HG03521 (cell line): ENCODE results near the gene ZNF280A.
"Not testable (repeated sequence)": the region's sequence is repeated elsewhere in the genome, so short reads cannot be mapped to it uniquely, and the experiment has no call there.

ENCODE experiments used
- ATAC-seq: cut with Tn5 transposase; IDR thresholded peaks from one replicate; pipeline ENCODE4 v1.9.1; 2021; ENCODE audit warnings: mild to moderate bottlenecking, moderate library complexity; ENCODE audit not compliant: unreplicated experiment

ZNF280A gene

DNA sequence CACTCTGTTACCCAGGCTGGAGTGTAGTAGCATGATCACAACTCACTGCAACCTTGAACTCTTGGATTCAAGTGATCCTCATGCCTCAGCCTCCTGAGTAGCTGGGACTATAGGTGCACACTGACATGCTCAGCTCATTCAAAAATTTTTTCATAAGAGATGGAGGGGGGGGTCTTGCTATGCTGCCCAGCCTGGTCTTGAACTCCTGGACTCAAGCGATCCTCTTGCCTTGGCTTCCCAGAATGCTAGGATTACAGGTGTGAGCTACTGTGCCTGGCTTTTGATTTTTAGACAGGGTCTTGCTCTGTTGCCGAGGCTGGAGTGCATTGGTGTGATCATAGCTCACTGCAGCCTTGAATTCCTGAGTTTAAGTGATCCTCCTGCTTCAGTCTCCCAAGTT lies 25.0 kb upstream of the ZNF280A start:
- no peak for ATAC-seq

DNA sequence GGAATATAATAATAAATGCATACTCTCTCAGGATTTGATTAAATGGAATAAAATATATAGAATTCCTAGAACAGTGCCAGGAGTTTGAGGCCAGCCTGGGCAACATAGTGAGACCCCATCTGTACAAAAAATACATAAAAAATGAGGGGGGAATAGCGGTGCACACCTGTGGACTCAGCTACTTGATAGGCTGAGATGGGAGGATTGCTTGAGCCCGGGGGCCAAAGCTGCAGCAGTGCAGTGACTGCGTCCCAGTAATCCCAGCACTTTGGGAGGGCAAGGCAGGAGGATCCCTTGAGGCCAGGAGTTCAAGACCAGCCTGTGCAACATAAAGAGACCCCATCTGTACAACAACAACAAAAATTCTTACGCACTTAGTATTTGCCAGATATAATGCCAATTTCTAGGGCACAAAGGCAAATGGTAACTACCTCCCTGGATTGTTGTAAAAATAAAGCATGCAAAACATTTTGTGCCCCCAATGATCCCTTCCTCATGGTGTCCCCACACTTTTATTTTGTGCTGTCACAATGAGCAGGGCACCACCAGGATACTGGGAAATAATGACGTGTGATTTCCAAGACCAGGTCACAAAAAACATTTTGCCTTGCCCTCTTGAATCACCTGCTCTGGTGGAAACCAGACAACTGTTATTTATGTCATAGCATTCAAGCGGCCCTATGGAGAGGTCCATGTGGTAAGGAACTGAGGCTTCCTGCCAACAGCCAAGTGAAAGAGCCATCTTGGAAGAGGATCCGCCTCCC lies 18.3 kb upstream of the ZNF280A start:
- ATAC-seq: no peak

DNA sequence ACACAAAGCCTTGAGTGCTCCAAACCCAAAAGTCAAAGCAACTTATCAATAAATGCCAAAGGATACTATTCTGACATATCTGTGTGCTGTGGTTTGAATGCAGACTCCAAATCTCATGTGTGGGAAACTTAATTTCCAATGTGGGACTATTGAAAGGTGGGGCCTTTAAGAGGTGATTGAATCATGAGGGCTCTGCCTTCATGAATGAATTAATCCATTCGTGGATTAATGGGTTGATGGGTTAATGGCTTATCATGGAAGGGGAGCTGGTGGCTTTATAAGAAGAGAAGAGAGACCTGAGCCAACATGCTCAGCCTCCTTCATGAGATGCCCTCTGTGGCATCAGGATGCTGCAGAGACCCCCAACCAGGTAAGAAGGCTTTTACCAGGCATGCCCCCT lies 16.8 kb upstream of the ZNF280A start:
- ATAC-seq: no peak

DNA sequence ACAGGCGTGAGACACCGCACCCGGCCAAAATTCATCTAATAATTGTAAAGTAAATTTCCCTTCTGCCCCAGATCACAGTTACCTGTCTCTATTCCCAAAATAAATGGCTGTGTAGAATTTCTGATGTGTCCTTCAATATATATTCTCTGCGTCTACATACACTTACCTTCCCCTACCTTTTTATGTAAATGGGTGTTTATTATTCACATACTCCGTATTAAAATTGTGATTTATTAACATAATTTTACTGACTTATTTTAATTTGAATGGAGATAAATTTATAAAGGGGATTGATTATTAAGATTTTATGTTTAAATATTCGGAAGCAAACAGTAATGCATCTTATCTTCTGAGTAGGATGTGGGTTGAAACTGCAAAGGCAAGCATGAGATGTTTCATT lies 16.4 kb upstream of the ZNF280A start:
- ATAC-seq: no peak

DNA sequence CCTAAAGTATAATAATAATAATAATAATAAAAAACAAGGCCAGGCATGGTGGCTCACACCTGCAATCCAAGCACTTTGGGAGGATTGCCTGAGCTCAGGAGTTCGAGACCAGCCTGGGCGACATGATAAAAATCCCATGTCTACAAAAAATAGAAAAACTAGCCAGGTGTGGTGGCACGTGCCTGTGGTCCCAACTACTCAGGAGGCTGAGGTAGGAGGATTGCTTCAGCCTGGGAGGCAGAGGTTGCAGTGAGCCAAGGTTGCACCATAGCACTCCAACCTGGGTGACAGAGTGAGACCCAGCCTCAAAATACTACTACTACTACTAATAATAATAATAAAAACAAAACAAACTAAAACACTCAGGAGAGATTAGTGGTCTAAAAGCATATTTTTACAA lies 15.6 kb upstream of the ZNF280A start:
- no peak for ATAC-seq

DNA sequence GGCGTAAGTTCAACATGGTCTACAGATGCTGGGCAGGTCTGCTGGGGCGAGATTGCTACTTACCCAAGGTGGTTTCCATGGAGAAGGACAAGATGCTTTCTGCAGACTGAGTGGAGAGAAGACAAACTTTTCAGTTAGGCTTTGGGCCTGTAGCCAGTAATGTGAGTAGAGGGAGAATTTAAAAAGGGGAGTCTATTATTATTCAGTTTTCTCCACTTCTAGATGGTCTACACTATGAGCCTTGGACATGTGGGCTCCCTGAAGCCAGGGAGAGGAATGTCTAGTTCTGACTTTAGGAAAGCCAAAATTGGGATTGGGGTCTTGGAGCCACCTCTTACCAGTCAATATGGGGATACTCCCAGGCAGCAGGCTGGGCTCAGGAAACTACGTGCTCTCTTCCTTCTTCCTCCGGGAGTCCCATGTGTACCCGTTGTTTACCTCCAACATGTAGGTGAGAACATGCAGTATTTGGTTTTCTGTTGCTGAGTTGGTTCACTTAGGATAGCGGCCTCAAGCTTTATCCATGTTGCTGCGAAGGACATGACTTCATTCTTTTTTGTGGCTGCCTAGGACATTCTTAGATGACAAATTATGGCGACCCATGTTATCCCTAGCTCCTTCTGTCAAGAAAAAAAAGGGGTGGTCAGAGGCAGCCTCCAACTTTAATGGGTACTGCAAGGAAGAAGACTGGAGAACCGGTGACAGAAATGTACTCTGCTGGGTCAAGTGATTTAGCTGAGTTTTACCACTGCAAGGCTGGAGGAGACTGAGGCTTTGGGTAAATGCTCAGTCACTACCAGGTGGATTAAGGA lies 14.7 kb upstream of the ZNF280A start:
- no peak for ATAC-seq

DNA sequence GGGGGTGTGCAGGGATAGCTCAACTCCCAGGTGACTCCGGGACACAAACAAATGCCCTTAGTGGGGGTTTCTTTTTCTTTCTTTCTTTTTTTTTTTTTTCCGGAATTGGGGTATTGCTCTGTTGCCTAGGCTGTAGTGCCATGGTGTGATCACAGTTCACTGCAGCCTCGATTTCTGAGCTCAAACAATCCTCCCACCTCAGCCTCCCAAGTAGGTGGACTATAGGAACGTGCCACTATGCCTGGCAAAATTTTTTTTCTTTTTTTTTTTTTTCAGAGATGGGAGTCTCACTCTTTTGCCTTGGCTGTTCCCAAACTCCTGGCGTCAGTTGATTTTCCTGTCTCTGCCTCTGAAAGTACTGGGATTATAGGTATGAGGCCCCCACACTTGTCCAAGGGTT lies 13.8 kb upstream of the ZNF280A start:
- ATAC-seq: no peak

DNA sequence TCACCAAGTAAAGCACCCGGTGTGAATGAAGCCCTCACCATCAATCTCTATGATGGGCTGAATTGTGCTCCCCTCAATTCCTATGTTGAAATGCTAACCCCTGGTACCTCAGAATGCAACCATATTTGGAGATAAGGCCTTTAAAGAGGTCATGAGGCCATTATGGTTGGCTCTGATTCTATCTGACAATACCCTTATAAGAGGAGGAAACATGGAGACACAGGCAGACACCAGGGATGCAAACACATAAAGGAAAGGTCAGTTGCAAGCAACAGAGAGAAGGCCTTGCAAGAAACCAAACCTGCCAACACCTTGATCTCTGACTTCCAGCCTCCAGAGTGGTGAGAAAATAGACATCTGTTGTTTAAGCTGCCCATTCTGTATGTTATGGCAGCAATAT lies 13.3 kb upstream of the ZNF280A start:
- ATAC-seq: no peak

DNA sequence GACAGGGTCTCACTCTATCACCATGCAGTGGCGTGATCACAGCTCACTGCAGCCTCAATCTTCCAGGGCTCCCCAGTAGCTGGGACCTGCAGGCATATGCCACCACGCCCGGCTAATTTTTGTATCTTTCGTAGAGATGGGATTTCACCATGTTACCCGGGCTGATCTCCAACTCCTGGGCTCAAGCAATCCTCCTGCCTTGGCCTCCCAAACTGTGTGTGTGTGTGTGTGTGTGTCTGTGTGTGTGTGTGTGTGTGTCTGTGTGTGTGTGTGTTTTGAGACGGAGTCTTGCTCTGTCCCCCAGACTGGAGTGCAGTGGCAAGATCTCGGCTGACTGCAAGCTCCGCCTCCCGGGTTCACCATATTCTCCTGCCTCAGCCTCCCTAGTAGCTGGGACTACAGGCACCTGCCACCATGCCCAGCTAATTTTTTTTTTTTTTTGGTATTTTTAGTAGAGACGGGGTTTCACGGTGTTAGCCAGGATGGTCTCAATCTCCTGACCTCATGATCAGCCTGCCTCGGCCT lies 12.5 kb upstream of the ZNF280A start:
- not testable (repeated sequence) for ATAC-seq

DNA sequence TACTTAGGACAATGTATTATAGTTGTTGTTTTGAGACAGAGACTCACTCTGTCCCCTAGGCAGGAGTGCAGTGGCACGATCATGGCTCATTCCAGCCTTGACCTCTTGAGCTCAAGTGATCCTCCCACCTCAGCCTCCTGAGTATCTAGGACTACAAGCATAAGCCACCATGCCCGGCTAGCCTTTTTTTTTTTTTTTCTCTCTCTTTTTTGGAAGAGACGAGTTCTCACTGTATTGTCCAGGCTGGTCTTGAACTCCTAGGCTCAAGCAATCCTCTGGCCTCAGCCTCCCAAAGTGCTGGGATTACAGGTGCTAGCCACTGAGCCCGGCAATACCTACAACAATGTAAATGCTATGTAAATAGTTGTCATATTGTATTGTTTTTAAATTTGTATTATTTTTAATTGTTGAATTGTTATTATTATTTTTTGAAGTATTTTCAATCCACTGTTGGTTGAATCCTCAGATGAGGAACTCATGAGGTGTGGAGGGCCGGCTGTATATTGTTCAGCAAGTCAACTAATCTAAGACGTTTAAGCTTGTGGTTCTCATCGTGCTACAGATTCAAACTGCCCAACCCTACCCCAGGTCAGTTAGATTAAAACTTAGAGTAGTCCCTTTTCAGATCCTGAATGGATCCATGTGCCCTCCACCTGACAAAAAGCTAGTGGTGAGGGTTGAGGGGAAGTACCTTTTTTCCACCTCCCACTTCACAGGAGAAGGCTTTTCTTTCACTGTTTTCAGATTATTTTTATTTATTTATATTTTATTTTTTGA lies 11.9 kb upstream of the ZNF280A start:
- no peak for ATAC-seq

DNA sequence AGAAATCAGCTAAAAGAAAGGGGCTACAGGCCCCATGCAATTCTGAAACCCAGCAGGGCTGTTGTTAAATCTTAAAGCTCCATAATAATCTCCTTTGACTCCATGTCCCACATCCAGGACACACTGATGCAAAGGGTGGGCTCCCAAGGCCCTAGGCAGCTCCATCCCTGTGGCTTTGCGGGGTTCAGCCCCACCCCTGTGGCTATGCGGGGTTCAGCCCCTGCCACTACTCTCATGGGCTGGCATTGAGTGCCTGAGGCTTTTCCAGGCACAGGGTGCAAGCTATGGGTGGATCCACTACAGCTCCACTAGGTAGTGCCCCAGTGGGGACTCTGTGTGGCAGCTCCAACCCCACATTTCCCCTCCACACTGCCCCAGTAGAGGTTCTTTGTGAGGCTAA lies 8.7 kb upstream of the ZNF280A start:
- ATAC-seq: no peak

DNA sequence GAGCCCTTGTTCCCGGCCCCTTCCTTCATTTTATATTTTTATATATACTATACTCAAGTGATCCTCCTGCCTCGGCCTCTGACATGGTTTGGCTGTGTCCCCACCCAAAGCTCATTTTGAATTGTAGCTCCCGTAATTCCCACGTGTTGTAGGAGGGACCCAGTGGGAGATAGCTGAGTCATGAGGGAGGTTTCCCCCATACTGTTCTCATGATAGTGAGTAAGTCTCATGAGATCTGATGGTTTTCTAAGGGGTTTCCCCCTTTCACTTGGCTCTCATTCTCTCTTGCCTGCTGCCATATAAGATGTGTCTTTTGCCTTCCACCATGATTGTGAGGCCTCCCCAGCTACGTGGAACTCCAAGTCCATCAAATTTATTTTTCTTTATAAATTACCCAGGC lies 7.2 kb upstream of the ZNF280A start:
- no peak for ATAC-seq

DNA sequence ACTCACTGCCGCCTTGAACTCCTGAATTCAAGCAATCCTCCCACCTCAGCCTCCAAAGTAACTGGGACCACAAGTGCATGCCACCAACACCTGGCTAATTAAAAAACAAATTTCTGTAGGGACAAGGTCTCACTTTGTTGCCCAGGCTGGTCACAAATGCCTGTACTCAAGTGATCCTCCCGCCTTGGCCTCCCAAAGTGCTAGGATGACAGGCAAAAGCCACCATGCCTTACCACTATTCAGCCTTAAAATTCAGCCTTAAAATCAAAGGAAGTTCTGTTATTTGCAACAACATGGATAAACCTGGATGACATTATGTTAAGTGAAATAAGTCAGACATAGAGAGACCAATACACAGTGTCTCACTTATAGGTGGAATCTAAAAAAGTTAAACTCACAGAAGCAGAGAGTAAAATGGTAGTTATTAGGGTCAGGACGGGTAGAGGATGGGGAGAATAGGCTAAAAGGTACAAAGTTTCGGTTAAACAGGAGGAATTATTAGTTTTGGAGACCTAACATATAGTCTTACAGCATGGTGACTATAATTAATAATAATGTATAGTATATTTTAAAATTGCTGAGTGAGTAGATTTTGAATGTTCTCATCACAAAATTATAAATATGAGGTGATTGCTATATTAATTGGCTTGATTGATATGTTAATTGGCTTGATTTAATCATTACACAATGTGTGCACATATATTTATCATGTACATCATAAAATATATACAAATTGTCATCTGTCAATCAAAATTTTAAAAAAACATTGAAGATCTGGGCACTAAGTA lies 6.2 kb upstream of the ZNF280A start:
- ATAC-seq: no peak

DNA sequence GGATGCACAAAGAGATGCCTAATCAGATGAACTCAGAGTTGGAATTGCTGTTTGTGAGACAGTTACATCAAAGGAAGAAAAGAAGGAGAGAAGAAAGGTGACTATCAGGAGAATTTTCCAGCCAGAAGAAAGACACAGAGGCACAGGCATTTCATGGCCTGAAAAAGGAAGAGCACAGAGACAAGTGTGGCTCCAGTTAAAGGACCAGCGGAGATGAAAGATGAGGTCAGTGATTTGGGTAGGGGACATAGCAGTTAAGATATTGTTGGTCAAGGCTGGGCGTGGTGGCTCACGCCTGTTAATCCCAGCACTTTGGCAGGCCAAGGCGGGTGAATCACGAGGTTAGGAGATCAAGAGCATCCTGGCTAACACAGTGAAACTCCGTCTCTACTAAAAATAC lies 3.4 kb upstream of the ZNF280A start:
- ATAC-seq: no peak

DNA sequence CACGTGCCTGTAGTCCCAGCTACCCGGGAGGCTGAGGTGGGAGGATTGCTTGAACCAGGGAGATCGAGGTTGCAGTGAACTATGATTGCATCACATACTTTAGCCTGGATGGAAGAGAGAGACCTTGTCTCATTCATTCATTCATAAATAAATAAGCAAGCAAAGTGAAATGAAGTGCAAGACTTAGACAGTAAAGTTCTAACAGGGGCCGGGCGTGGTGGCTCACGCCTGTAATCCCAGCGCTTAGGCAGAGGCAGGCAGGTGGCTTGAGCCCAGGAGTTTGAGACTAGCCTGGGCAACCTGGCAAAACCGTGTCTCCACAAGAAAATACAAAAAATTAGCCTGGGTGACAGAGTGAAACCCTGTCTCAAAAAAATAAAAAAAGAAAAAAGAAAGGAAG lies 1.6 kb upstream of the ZNF280A start:
- no peak for ATAC-seq

DNA sequence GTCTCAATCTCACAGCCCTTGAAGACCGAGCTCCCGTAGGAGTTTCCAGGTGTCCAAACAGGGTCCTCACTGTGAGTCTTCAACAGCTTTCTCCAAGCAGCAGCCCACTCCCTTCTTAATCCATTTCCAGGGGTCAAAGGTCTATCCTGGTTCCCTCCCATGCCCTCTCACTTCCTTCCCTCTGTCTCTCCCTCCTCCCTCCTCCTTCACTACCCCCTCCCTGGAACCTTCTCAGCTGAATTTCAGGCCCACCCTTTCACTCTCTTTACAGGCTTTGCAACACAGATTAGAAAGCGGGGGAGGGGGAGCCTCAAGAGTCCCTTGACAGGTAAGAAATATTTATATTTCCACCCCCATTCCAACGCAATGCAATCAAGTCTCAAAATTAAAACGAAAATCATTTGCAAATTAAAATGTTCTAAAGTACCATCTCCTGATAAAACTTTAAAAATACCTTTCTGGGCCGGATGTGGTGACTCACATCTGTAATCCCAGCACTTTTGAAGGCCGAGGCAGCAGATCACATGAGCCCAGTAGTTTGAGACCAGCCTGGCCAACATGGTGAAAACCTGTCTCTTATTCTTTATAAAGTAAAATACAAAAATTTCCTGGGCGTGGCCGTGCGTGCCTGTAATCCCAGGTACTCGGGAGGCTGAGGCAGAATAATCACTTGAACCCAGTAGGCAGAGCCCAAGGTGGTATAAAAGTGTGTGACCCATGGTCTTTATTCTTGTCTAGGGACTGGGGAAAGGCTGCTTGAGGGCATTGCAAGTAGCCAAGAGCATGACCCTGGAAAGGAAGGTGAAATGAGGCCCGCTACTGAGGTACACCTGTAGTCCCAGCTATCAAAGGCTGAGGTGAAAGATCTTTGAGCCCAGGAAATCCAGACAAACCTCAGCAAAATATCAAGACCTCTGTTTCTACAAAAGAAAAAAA lies 865 bp upstream of the ZNF280A start:
- ATAC-seq: no peak

DNA sequence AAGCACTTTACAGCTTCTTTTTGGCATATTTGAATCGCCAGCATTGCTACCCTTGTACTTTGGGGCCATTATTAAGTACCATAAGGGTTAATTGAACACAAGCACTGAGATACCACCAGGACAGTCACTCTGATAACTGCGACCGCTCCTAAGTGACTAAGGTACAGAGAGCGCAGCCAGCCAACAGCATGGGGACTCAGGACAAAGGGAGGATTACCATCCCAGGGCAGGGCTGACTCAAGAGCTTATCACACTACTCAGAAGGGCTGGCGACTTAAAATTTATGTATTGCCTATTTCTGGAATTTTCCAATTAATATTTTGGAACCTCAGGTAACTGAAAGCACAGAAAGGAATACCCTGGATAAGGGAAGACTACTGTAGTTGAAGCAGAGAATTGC lies 479 bp downstream of the ZNF280A start:
- no peak for ATAC-seq

DNA sequence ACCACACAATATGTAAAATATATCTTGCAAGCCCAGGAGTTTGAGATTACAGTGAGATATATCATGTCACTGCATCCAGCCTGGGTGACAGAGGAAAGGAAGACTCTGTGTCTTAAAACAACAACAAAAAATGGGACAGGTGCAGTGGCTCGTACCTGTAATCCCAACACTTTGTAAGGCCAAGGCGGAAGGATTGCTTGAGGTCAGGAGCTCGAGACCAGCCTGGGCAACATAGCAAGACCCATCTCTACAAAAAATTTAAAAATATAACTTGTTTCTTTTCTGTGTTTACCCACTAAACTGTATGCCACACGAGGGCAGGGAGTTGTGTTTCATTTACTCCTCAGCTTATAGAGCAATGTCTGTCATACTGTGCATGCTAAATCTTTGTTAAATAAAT lies 3.1 kb downstream of the ZNF280A start:
- no peak for ATAC-seq

DNA sequence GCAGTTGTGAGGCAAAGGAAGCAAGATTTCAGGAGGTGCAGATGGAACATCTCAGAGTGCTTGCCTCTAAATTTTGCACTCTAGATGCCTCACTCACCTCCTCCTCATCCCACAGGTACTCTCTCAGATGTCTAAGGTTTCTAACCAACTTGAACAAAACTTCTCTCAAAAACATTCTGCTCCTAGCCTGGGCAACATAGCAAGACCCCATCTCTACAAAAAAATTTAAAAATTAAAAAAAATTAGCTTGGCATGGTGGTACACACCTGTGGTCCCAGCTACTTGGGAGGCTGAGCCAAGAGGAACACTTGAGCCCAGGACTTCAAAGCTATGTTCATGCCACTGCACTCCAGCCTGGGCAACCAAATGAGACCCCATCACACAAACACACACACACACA lies 4.2 kb downstream of the ZNF280A start:
- no peak for ATAC-seq

DNA sequence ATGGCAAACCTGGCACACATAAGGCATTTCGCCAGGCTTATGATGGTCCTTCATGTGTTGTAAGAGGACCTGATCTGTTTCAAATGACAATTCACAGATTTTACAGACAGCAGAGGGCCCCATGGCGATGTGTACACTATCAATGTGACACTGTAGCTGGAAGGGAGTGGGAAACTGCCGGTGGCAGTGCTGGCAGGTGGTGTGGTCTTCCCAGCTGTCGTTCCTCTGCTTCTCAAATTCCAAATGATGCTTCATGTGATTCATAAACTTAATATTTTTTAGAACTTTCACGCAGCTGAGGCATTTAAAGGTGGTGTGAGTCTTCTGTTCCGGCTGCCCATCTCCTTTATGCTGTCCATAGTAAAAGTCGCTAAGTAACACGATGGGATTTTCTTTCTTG lies 5.6 kb downstream of the ZNF280A start:
- ATAC-seq: not testable (repeated sequence)
